ENCODE data around the gene PUS1.

GRCh38 chr12:131917139-131917710 lies 11.9 kb upstream of the PUS1 start:
- no peak for TF ChIP-seq CTCF (conservative IDR thresholded peaks at IDR 0.05)
- TF ChIP-seq ZFX (IDR thresholded peaks at IDR 0.05), result no peak

Measured in C4-2B (cell line).